Ovary (tissue), 3 donors: Measurements from ENCODE around the gene SH2D7.

Experiments
- EP300 ChIP-seq: sonication (generic); formaldehyde crosslinking; IDR thresholded peaks from one replicate; pipeline ENCODE4 v1.6.1; 2017; ENCODE audit warnings: antibody characterized with exemption
- POLR2A ChIP-seq: fragments of 450-650 bp; IDR thresholded peaks from one replicate; pipeline ENCODE4 v1.6.1; 2017; ENCODE audit warnings: antibody characterized with exemption, mild to moderate bottlenecking, moderate library complexity
- TF ChIP-seq, protein P1 (sequence below), 3 donors: fragments of 450-650 bp in 2 of 3; fragments of 200-600 bp in 1 of 3; IDR thresholded peaks; one replicate each; pipeline versions ENCODE4 v1.5.1 to v1.8.0; 2016 to 2022; ENCODE audit warnings: antibody characterized with exemption in 3 of 3, mild to moderate bottlenecking in 1 of 3
- donor health status: DM: no; HTN: no; CAD: no.

DNA sequence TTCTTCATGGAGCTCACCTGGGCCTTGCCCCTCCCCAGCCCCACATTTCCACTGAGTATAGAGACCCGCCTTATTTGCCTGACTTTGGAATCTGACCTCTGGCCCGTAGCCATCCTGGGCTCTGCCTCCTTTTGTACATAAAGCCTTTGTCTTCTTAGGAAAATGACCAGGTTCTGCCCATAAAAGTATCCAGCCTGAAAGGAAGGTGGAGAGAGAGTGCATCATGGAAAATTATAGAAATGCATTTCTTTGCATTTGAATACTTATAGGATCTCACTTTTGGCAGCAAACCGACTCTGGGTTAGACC is 3.6 kb upstream of the SH2D7 start:
- TF ChIP-seq, protein P1, sequence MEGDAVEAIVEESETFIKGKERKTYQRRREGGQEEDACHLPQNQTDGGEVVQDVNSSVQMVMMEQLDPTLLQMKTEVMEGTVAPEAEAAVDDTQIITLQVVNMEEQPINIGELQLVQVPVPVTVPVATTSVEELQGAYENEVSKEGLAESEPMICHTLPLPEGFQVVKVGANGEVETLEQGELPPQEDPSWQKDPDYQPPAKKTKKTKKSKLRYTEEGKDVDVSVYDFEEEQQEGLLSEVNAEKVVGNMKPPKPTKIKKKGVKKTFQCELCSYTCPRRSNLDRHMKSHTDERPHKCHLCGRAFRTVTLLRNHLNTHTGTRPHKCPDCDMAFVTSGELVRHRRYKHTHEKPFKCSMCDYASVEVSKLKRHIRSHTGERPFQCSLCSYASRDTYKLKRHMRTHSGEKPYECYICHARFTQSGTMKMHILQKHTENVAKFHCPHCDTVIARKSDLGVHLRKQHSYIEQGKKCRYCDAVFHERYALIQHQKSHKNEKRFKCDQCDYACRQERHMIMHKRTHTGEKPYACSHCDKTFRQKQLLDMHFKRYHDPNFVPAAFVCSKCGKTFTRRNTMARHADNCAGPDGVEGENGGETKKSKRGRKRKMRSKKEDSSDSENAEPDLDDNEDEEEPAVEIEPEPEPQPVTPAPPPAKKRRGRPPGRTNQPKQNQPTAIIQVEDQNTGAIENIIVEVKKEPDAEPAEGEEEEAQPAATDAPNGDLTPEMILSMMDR (IDR thresholded peaks at IDR 0.05), result no peak
- no peak for TF ChIP-seq POLR2A
- TF ChIP-seq EP300, result no peak
